ENCODE measurements around the gene FAM47C.

Gene FAM47C

GRCh38 chrX:36973575-36973974 lies 34.6 kb upstream of the FAM47C start:
- no peaks in the 10 kb centered on the region for H3K27me3 ChIP-seq (ENCODE audit: insufficient read depth, low read length, poor library complexity, severe bottlenecking)
- H3K9me3 ChIP-seq (ENCODE audit: insufficient read depth, low read depth, low read length) = no peaks in the 10 kb centered on the region

DNA sequence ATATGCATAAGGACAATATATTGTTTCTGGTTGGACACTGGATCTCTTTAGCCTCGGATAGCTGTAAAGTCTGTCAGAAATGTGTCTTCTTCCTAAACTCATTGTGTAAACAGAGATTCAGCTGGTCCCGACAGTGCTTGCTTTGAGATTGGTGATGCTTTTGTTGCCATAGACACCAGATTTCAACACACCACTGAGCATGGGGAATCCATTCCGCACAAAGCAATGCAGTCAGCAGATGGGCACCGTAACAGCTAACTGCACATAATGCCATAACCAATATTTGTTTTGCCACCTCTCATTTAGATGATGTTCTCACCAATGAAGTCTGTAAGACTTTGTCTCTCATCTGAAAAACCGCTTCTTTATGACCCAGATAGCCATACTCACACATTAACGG lies 33.3 kb upstream of the FAM47C start:
- Histone ChIP-seq H3K9ac (ENCODE audit: low read depth, low read length, poor library complexity, severe bottlenecking) (no peak overlapping the region), H3K4me1 (ENCODE audit: insufficient read depth, low read length, poor library complexity, severe bottlenecking) (no peaks in the 10 kb centered on the region), H4K20me1 (ENCODE audit: insufficient read depth, low read length, poor library complexity, severe bottlenecking) (no peaks in the 10 kb centered on the region), H3K9me3 (ENCODE audit: insufficient read depth, low read depth, low read length) (no peaks in the 10 kb centered on the region), H3K79me2 (ENCODE audit: insufficient read depth, low read length) (no peaks in the 10 kb centered on the region), H2AFZ (ENCODE audit: low read length) (no peak overlapping the region), H3K4me2 (ENCODE audit: low read depth, low read length, poor library complexity, severe bottlenecking) (no peak overlapping the region), H3K9me2 (replicated peaks; ENCODE audit: low read depth, low read length) (no peaks in the 10 kb centered on the region), H3F3A (ENCODE audit: low read depth) (no peaks in the 10 kb centered on the region), H3K36me3 (ENCODE audit: insufficient read depth, low read length) (no peaks in the 10 kb centered on the region), H3K27me3 (ENCODE audit: insufficient read depth, low read length, poor library complexity, severe bottlenecking) (no peaks in the 10 kb centered on the region), H3K4me3 (ENCODE audit: low read length, poor library complexity, severe bottlenecking) (no peak overlapping the region)
- no peak for TF ChIP-seq EZH2phosphoT487 (IDR thresholded peaks at IDR 0.05; ENCODE audit: borderline replicate concordance)
- no peak for TF ChIP-seq CTCF (conservative IDR thresholded peaks at IDR 0.05; ENCODE audit: low read length)

More at GRCh38 chrX:36973575-36973974, 34.6 kb upstream of the FAM47C start:
- no peaks in the 10 kb centered on the region for H4K20me1 ChIP-seq (ENCODE audit: insufficient read depth, low read length, poor library complexity, severe bottlenecking)
- H2AFZ ChIP-seq (ENCODE audit: low read length) = no peak overlapping the region
- no peak overlapping the region for H3K4me3 ChIP-seq (ENCODE audit: low read length, poor library complexity, severe bottlenecking)
- no peak overlapping the region for H3K9ac ChIP-seq (ENCODE audit: low read depth, low read length, poor library complexity, severe bottlenecking)
- H3K4me1 ChIP-seq (ENCODE audit: insufficient read depth, low read length, poor library complexity, severe bottlenecking) = no peaks in the 10 kb centered on the region
- no peaks in the 10 kb centered on the region for H3K36me3 ChIP-seq (ENCODE audit: insufficient read depth, low read length)
- H3K79me2 ChIP-seq (ENCODE audit: insufficient read depth, low read length) = no peaks in the 10 kb centered on the region
- H3K9me2 ChIP-seq (replicated peaks; ENCODE audit: low read depth, low read length) = no peaks in the 10 kb centered on the region
- TF ChIP-seq EZH2phosphoT487 (IDR thresholded peaks at IDR 0.05; ENCODE audit: borderline replicate concordance) (no peak), CTCF (conservative IDR thresholded peaks at IDR 0.05; ENCODE audit: low read length) (no peak)
- H3F3A ChIP-seq (ENCODE audit: low read depth) = no peaks in the 10 kb centered on the region
- H3K4me2 ChIP-seq (ENCODE audit: low read depth, low read length, poor library complexity, severe bottlenecking) = no peak overlapping the region

- Histone ChIP-seq H3K4me3 (ENCODE audit: low read length, poor library complexity, severe bottlenecking) (no peak overlapping the region), H3K36me3 (ENCODE audit: insufficient read depth, low read length) (no peaks in the 10 kb centered on the region), H3K27me3 (ENCODE audit: insufficient read depth, low read length, poor library complexity, severe bottlenecking) (no peaks in the 10 kb centered on the region), H3K9me2 (replicated peaks; ENCODE audit: low read depth, low read length) (no peaks in the 10 kb centered on the region), H3K9ac (ENCODE audit: low read depth, low read length, poor library complexity, severe bottlenecking) (no peak overlapping the region), H3K4me1 (ENCODE audit: insufficient read depth, low read length, poor library complexity, severe bottlenecking) (no peaks in the 10 kb centered on the region), H3K79me2 (ENCODE audit: insufficient read depth, low read length) (no peaks in the 10 kb centered on the region), H4K20me1 (ENCODE audit: insufficient read depth, low read length, poor library complexity, severe bottlenecking) (no peaks in the 10 kb centered on the region), H2AFZ (ENCODE audit: low read length) (no peak overlapping the region), H3F3A (ENCODE audit: low read depth) (no peaks in the 10 kb centered on the region), H3K4me2 (ENCODE audit: low read depth, low read length, poor library complexity, severe bottlenecking) (no peak overlapping the region), H3K9me3 (ENCODE audit: insufficient read depth, low read depth, low read length) (no peaks in the 10 kb centered on the region)
- no peak for TF ChIP-seq EZH2phosphoT487 (IDR thresholded peaks at IDR 0.05; ENCODE audit: borderline replicate concordance)
- TF ChIP-seq CTCF (conservative IDR thresholded peaks at IDR 0.05; ENCODE audit: low read length) = no peak
Measured at GRCh38 chrX:36978886-36979285, 29.3 kb upstream of the FAM47C start.

Measured in Loucy (cell line).